ENCODE results near the gene KAT8.
"Not testable (repeated sequence)": the region's sequence is repeated elsewhere in the genome, so short reads cannot be mapped to it uniquely, and the experiment has no call there.

Gene KAT8

DNA sequence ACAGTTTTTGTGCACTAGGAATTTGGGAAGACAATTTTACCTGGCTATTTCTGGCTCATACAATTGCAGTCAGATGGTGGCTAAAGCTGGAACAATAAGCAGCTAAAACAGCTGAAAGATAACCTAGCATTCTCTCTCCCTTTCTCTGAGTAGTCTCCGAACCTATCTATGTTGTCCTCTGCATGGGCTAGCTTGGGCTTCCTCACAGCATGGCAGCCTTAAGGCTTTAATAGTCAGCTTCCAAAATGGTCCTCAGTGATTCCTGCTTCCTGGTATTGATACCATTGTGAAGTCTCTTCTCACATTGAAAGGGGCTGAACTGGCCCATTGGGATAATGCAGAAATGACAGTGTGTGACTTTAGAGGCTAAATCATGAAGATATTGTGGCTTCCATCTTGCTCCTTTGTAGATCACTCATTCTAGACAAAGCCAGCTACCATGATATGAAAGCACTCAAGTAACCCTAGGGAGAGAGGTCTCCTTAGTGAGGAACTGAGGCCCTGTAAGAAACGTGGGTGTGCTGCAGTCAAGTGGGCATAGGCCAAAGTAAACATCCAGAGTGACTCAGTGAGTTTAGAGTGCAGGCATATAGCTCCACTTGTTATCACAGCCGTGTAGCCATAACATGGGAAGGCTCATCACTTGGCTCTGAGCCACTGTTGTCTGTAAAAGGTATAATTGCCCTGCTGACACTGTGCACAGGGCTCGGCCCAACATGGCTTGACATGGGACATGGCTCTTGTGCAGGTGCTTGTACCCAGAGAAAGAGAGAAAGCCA, 17.4 kb upstream of the KAT8 start:
- H3K27me3 ChIP-seq (ENCODE audit: control insufficient read depth, insufficient read depth, low read length): no peaks in the 10 kb centered on the region
- H3K4me3 ChIP-seq (ENCODE audit: low read depth, low read length): no peak overlapping the region
- H3K4me1 ChIP-seq (ENCODE audit: control insufficient read depth, insufficient read depth, low read length): no peaks in the 10 kb centered on the region
- H3K36me3 ChIP-seq (ENCODE audit: control insufficient read depth, insufficient read depth, low read length): no peaks in the 10 kb centered on the region
- H3K9ac ChIP-seq (ENCODE audit: low read depth, low read length): no peak overlapping the region
- no peaks in the 10 kb centered on the region for H3K9me3 ChIP-seq (ENCODE audit: control insufficient read depth, insufficient read depth, low read length)

DNA sequence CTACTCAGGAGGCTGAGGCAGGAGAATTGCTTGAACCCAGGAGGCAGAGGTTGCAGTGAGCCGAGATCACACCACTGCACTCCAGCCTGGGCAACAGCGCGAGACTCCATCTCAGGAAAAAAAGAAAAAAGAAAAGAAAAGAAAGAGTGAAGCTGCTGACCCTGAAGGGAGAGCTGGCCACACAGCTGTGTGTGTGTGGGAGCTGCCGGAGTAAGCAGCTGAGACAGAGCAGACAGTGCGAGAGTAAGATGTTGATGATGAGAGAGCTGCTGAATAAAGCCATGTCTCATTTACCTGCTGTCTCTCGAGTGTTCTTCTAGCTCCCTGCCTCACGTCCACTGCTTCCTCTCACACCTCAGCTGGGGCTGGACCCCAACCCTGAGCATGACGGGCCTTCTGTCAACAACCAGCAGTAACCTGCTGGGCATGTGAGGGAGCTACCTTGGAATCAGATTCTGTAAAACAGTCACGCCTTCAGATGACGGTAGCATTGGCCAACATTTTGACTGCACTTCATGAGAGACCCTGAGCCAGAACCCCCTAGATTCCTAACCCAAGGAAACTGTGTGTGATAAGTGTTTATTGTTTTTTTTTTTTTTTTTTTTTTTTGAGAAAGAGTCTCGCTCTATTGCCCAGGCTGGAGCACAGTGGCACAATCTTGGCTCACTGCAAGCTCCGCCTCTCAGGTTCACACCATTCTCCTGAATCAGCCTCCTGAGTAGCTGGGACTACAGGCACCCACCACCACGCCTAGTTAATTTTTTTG, 16.4 kb upstream of the KAT8 start:
- not testable (repeated sequence) for H3K36me3 ChIP-seq (ENCODE audit: control insufficient read depth, insufficient read depth, low read length); H3K4me3 ChIP-seq (ENCODE audit: low read depth, low read length); H3K27me3 ChIP-seq (ENCODE audit: control insufficient read depth, insufficient read depth, low read length); H3K4me1 ChIP-seq (ENCODE audit: control insufficient read depth, insufficient read depth, low read length); H3K9ac ChIP-seq (ENCODE audit: low read depth, low read length); H3K9me3 ChIP-seq (ENCODE audit: control insufficient read depth, insufficient read depth, low read length)

DNA sequence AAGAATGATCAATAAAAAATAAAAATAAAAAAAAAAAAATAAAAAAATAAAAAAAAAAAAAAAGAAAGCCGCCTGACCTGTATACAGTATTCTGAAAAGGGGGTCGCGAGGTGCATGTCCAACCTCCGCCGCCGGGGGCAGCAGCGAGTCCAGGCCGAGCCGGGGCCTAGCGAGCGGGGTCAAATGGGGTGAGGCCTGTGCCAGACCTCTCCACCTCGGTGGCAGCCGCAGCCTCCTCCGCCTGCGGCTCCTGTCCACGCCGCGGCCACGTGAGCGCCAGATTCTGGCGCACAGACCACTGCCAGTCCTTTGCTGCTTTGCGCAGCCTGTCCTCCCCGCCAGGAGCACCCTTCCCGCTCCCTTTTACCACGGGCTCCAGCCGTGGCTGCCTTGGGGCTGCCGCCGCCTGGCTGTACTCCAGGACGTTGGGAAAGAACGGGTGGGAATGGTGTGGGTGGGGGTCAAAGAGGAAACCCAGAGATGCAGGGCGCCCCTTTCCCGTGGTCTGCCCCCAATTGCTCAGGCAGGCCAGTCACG, 11.7 kb upstream of the KAT8 start:
- peaks cover 2% of the 10 kb centered on the region for H3K27me3 ChIP-seq (ENCODE audit: control insufficient read depth, insufficient read depth, low read length)
- no peak overlapping the region for H3K9ac ChIP-seq (ENCODE audit: low read depth, low read length)
- peaks cover 12% of the 10 kb centered on the region for H3K36me3 ChIP-seq (ENCODE audit: control insufficient read depth, insufficient read depth, low read length)
- H3K4me1 ChIP-seq (ENCODE audit: control insufficient read depth, insufficient read depth, low read length): no peaks in the 10 kb centered on the region
- H3K9me3 ChIP-seq (ENCODE audit: control insufficient read depth, insufficient read depth, low read length): no peaks in the 10 kb centered on the region
- no peak overlapping the region for H3K4me3 ChIP-seq (ENCODE audit: low read depth, low read length)

DNA sequence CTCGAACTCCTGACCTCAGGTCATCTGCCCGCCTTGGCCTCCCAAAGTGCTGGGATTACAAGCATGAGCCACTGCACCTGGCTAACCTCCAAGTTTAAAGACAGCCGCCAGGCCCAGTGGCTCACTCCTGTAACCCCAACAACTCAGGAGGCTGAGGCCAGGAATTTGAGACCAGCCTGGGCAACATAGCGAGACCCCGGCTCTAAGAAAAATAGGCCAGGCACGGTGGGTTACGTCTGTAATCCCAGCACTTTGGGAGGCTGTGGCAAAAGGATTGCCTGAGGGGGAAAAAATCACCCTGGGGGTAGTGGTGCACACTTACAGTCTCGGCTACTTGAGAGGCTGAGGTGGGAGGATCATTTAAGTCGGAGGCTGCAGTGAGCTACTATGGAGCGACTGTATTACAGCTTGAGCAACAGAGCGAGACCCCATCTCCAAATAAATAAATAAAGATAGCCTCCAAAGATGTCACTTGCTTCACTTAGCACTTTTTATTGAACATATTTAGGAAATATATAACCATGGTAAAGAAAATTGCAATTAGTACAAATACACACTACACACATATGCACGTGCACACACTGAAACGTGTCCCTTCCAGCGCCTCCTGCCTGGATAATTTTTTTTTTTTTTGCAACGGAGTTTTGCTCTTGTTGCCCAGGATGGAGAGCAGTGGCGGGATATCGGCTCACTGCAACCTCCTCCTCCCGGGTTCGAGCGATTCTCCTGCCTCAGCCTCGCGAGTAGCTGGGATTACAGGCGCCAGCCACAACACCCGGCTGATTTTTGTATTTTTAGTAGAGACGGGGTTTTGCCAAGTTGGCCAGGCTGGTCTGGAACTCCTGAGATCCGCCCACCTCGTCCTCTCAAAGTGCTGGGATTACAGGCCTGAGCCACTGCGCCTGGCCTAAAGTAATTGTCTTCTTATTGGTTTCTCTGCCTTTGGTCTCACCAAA, 10.7 kb upstream of the KAT8 start:
- H3K9ac ChIP-seq (ENCODE audit: low read depth, low read length): no peak overlapping the region
- H3K27me3 ChIP-seq (ENCODE audit: control insufficient read depth, insufficient read depth, low read length): peaks cover 2% of the 10 kb centered on the region
- H3K4me1 ChIP-seq (ENCODE audit: control insufficient read depth, insufficient read depth, low read length): no peaks in the 10 kb centered on the region
- no peaks in the 10 kb centered on the region for H3K9me3 ChIP-seq (ENCODE audit: control insufficient read depth, insufficient read depth, low read length)
- no peak overlapping the region for H3K4me3 ChIP-seq (ENCODE audit: low read depth, low read length)
- H3K36me3 ChIP-seq (ENCODE audit: control insufficient read depth, insufficient read depth, low read length): peaks cover 17% of the 10 kb centered on the region

DNA sequence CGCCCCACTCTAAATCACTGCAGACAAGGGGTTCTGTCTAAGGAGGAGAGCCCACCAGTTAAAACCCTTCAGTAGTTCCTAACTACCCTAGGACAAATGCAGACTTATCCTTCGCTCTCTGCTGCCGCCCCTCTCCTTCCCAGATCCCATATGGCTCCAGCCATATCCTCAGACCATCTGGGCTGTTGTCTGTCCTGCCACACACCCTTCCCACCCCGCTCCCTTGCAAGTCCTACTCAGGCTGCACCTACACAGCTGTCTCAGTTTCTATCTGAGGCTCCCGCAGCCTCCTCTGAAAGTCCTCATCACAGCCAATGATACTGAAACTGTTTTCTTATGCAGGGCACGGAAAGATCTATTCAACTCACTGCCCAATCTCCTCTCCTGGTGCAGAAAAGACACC, 10.0 kb upstream of the KAT8 start:
- Histone ChIP-seq H3K36me3 (ENCODE audit: control insufficient read depth, insufficient read depth, low read length) (peaks cover 24% of the 10 kb centered on the region), H3K27me3 (ENCODE audit: control insufficient read depth, insufficient read depth, low read length) (peaks cover 2% of the 10 kb centered on the region), H3K9ac (ENCODE audit: low read depth, low read length) (no peak overlapping the region), H3K9me3 (ENCODE audit: control insufficient read depth, insufficient read depth, low read length) (no peaks in the 10 kb centered on the region), H3K4me3 (ENCODE audit: low read depth, low read length) (peak overlapping the region; percentile 73), H3K4me1 (ENCODE audit: control insufficient read depth, insufficient read depth, low read length) (no peaks in the 10 kb centered on the region)

DNA sequence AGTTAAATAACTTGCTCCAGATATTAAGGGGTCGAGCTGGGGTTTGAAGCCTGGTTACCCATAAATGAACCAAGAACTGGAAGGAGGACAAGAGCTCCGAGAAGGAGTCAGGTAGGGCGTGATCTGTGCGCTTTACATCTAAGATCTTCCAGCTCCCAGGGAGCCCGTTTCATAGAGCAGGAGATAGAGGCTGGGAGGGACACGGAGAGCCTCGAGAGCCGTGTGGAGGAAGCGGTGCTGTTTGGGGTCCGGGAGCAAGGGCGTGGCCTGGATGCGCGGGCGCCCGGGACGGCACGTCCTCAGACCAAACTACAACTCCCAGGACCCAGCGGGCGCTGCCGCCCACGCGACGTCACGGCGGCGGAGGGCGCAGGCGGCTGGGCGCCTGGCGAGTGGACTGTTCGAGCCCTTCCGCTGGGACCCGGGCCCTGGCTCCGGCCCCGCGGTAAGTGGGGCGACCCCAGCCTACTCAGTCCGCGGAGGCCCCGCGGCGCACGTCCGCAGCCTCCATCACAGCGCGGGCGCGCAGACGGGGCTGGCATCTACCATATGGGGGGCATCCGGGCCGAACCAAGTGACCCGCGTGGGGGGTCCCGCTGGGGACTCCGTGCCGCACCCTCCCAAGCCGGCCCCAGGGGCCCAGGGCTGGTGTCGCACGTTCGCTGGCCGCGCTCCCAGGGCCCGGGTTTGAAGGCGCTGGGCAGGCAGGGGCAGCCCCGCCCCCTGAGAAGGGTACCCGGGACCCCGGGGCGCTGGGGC, 9.2 kb upstream of the KAT8 start, which contains the start of gene BCKDK:
BCKDK (plus strand) TSS at position 352 of the 759 bp plus-strand sequence. CDS start 838 bp downstream, outside the sequence.
- Histone ChIP-seq H3K36me3 (ENCODE audit: control insufficient read depth, insufficient read depth, low read length) (peaks cover 24% of the 10 kb centered on the region), H3K27me3 (ENCODE audit: control insufficient read depth, insufficient read depth, low read length) (peaks cover 2% of the 10 kb centered on the region), H3K9me3 (ENCODE audit: control insufficient read depth, insufficient read depth, low read length) (no peaks in the 10 kb centered on the region), H3K9ac (ENCODE audit: low read depth, low read length) (peak within 1 kb of the TSS; percentile 24), H3K4me3 (ENCODE audit: low read depth, low read length) (peak within 1 kb of the TSS; percentile 73), H3K4me1 (ENCODE audit: control insufficient read depth, insufficient read depth, low read length) (no peaks in the 10 kb centered on the region)

DNA sequence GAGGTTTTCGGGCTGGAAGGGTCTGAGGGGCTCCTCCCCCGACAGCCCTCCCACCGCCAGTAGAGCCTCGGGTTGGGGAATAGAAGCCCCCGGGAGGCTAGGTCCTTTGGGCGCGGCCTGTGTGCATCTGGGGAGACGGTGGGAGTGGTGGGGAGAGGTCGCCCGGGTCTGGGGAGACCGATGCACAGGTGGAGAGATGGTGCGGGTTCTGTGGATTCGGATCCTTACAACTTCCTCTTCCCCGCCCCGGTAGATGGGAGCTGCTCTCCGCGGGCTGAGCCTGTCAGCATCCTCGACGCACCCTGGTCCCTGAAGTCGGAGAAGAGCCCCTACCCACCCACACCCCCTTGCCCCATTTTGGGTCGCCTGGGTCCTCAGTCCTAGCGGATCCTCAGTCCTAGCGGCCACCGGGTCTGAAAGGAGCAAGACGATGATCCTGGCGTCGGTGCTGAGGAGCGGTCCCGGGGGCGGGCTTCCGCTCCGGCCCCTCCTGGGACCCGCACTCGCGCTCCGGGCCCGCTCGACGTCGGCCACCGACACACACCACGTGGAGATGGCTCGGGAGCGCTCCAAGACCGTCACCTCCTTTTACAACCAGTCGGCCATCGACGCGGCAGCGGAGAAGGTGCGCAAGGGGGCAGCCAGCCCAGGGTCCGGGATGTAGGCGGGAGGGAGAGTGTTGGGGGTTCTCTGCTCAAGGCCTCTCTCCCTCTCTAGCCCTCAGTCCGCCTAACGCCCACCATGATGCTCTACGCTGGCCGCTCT, 8.5 kb upstream of the KAT8 start:
- Histone ChIP-seq H3K9ac (ENCODE audit: low read depth, low read length) (peak overlapping the region; percentile 24), H3K27me3 (ENCODE audit: control insufficient read depth, insufficient read depth, low read length) (peaks cover 2% of the 10 kb centered on the region), H3K4me3 (ENCODE audit: low read depth, low read length) (peak overlapping the region; percentile 73), H3K9me3 (ENCODE audit: control insufficient read depth, insufficient read depth, low read length) (no peaks in the 10 kb centered on the region), H3K4me1 (ENCODE audit: control insufficient read depth, insufficient read depth, low read length) (no peaks in the 10 kb centered on the region), H3K36me3 (ENCODE audit: control insufficient read depth, insufficient read depth, low read length) (peaks cover 24% of the 10 kb centered on the region)

DNA sequence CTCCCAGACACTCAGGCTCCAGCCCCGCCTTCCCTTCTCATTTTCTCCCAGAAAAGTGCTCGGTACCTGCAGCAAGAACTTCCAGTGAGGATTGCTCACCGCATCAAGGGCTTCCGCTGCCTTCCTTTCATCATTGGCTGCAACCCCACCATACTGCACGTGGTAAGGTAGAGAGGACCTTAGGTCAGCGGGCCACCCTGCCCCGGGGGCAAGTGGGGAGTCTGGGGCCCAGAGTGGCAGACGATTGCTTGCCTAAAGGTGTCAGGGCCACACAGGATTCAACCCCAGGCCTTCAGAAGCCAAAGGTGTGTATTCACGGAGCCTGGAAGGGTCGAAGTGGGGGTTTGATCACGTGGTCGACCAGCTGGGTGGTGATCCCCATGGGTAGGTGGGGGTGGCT, 7.8 kb upstream of the KAT8 start:
- H3K4me3 ChIP-seq (ENCODE audit: low read depth, low read length): peak overlapping the region; percentile 73
- H3K4me1 ChIP-seq (ENCODE audit: control insufficient read depth, insufficient read depth, low read length): no peaks in the 10 kb centered on the region
- H3K9ac ChIP-seq (ENCODE audit: low read depth, low read length): no peak overlapping the region
- H3K9me3 ChIP-seq (ENCODE audit: control insufficient read depth, insufficient read depth, low read length): no peaks in the 10 kb centered on the region
- peaks cover 2% of the 10 kb centered on the region for H3K27me3 ChIP-seq (ENCODE audit: control insufficient read depth, insufficient read depth, low read length)
- peaks cover 24% of the 10 kb centered on the region for H3K36me3 ChIP-seq (ENCODE audit: control insufficient read depth, insufficient read depth, low read length)

DNA sequence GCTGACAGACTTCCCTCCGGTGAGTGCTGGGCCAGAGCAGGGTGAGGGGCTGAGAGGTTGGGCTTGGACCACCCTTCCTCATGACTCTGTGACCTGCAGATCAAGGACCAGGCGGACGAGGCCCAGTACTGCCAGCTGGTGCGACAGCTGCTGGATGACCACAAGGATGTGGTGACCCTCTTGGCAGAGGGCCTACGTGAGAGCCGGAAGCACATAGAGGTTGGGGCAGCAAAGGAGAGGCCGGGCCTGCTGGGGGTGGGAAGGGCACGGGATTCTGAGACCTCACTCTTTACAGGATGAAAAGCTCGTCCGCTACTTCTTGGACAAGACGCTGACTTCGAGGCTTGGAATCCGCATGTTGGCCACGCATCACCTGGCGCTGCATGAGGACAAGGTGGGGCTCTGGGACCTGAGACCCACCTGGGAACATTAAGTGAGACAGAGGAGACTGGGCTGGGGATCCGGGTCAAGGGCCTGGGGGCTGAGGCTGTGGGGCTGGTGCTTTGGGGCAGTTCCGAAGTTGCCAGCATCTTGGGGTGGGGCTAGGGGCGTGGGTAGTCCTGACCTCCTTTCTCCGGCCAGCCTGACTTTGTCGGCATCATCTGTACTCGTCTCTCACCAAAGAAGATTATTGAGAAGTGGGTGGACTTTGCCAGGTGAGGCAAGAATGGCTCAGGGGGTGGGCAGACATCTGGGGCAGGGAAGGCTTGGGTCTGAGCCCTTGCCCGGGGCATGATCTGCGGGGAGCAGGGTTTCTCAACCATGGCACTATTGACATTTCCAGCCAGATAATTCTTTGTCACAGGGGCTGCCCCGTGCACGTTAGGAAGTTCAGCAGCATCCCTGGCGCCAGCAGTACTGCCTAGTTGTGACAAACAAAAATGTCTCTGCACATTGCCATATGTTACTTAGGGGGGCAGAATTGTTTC, 7.1 kb upstream of the KAT8 start:
- H3K4me1 ChIP-seq (ENCODE audit: control insufficient read depth, insufficient read depth, low read length): no peaks in the 10 kb centered on the region
- no peak overlapping the region for H3K9ac ChIP-seq (ENCODE audit: low read depth, low read length)
- H3K9me3 ChIP-seq (ENCODE audit: control insufficient read depth, insufficient read depth, low read length): no peaks in the 10 kb centered on the region
- H3K4me3 ChIP-seq (ENCODE audit: low read depth, low read length): no peak overlapping the region
- peaks cover 24% of the 10 kb centered on the region for H3K36me3 ChIP-seq (ENCODE audit: control insufficient read depth, insufficient read depth, low read length)
- peaks cover 2% of the 10 kb centered on the region for H3K27me3 ChIP-seq (ENCODE audit: control insufficient read depth, insufficient read depth, low read length)

Data from iPS-15b (cell line).